ENCODE measurements around the gene TRPM4.
"Not testable (repeated sequence)": the region's sequence is repeated elsewhere in the genome, so short reads cannot be mapped to it uniquely, and the experiment has no call there.

Gene TRPM4

DNA sequence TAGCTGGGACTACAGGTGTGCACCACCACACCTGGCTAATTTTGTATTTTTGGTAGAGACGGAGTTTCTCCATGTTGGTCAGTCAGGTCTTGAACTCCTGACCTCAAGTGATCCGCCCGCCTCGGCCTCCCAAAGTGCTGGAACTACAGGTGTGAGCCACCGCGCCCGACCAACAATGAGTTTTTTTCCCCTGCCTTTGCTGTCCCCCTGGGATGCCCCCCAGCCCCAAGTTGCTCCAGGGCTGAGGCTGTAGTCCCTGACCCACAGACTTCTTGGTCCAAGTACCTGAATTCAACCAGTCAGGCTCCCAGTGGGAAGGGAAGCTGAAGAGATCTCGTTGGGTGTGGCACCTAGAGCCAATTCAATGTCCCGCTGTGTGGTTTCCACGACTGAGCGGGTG lies 66.8 kb downstream of the TRPM4 start:
- DNase-seq (ENCODE audit: low read depth in 2 of 2, low spot score in 1 of 2) = not testable (repeated sequence)

DNA sequence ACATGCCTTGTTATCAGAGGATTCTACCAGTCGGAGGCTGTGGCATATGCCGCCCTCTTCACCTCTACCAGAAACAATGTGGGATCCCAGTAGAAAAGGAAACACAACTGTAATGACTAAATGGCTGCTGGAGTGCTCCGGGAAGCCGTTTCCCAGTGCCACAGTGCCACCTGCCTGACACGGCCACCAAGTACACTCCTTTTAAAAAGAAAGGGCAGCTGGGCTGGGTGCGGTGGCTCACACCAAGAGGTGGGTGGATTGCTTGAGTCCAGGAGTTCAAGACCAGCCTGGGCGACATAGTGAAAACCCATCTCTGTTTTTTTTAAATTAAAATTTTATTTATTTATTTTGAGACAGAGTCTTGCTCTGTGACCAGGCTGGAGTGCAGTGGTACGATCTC lies 67.3 kb downstream of the TRPM4 start:
- no peak for DNase-seq (ENCODE audit: low read depth in 2 of 2, low spot score in 1 of 2)

DNA sequence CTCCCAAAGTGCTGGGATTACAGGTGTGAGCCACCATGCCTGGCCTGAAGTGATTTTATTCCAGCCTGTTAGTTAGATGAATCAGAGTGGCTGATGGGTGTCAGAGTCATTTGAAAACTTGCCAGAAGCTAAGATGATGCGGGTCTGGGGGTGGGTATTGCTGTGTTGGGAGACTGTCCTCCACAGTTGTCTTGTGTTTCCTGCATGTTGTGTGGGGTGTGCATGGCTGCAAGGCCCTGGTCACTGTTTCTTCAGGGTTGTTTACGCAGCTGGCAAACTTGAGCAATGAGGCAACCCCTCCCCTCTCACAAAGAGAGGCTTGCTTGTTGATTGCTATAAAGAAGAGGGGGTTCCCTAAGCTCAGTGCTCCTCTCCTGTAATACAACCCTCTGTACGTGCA lies 71.8 kb downstream of the TRPM4 start:
- no peak for DNase-seq (ENCODE audit: low read depth in 2 of 2, low spot score in 1 of 2)

DNA sequence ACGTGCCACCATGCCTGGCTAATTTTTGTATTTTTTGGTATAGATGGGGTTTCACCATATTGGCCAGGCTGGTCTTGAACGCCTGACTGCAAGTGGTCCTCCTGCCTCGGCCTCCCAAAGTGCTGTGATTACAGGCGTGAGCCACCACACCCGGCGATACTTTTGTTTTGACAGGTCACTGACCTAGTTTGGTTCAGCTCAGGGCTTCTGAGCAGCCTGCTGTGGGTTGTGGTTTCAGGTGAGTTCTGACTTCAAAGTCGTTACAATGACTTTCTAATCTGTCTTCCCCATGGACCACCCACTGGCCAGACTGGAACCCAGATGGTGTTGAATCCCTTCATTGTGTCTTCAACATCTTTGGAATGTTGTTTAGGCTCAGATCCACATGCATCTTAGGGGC lies 73.8 kb downstream of the TRPM4 start:
- no peak for DNase-seq (ENCODE audit: low read depth in 2 of 2, low spot score in 1 of 2)

DNA sequence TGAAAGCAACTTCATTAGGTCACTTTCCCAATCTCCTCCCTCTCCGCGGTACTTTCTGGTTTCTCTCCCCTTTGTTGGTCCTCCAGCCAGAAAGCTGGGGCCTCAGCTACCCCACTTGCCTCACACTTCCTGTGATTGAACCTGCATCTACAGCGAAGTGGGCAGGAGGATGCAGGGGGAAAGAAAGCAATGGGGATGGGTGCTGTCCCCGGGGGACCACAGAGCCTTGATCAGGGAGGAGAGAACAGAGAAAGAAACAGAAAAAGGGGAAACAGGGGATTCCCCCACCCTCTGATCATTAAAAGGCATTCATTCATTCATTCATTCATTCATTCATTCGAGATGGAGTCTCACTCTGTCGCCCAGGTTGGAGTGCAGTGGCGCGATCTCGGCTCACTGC lies 74.2 kb downstream of the TRPM4 start:
- DNase-seq (ENCODE audit: low read depth in 2 of 2, low spot score in 1 of 2) = no peak

DNA sequence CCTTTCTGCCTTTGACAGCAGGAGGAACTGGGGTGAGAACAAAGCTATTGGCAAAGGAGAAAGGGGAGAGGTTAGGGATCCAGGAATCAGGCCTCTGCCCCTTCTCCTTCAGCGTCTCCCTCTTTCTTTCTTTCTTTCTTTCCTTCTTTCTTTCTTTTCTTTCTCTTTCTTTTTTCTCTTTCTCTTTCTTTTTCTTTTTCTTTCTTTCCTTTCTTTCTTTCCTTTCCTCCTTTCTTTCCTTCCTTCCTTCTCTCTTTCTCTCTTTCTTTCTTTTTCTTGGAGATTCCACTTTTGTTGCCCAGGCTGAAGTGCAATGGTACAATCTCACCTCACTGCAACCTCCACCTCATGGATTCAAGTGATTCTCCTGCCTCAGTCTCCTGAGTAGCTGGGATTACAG lies 75.6 kb downstream of the TRPM4 start:
- DNase-seq (ENCODE audit: low read depth in 2 of 2, low spot score in 1 of 2) = no peak

DNA sequence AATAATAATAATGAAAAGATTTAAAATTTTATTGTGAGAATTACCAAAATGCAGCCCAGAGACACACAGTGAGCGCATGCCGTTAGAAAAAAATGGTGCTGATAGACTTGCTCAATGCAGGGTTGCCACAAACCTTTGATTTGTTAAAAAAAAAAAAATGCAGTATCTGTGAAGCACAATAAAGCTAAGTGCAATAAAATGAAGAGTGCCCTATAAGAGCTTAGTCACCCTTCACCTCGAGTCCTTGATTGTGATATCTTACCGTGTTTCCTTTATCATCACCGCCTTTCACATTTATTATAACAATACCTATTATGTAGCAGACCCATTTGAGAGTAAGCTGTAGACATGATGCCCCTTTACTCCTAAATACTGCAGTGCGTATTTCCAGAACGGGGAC lies 84.2 kb downstream of the TRPM4 start:
- no peak for DNase-seq (ENCODE audit: low read depth in 2 of 2, low spot score in 1 of 2)

DNA sequence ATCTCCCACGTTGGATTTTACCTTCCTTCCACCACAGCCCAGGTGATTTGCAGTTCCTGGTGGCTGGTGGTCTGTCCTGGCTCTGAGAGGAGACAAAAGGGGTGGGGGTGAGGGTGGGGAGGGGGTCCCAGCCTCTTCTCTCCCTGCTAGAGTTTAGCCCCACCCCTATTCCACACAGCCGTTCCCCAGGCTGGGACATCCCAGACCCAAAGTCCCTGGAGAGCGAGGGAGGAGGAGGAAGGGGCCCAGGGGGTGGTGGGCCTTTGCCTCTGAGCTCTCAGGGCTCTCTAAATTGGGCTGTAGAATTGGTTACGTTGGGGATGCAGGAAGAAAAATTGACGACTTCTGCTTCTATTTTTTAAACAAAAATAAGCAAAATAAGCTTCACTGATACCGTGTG lies 85.5 kb downstream of the TRPM4 start:
- DNase-seq (ENCODE audit: low read depth in 2 of 2, low spot score in 1 of 2) = no peak

DNA sequence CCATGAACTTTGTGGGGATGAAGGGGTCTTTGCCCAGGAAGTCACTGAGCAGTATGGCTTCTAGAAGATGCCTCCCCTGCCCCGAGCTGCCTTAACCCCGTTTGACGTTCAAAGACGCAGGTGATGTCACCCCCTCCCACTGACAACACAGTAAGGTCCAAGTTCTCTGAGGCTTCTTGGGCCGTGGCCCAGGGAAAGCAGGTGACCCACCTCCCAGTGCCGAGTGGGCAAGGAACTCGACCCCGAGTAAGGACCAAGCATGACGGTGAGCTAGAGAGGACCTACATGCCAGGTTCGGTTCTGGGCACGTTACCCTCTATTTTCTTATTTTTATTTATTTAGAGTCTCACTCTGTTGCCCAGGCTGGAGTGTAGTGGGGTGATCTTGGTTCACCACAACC lies 86.1 kb downstream of the TRPM4 start:
- DNase-seq (ENCODE audit: low read depth in 2 of 2, low spot score in 1 of 2) = no peak

DNA sequence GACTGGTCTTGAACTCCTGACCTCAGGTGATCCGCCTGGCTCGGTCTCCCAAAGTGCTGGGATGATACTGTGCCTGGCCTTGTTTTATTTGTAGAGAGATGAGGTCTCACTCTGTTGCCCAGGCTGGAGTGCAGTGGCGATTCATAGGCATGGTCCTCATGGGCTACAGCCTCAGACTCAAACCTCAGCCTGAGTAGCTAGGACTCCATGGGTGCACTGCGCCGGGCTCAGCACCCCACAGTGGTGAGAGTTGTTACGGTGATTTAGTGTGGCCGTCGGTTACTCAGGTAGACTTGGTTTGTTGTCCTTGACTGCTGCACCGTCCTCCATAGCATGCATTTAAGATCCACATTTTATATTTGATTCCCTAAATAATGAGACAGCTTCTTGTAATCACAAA lies 86.7 kb downstream of the TRPM4 start:
- DNase-seq (ENCODE audit: low read depth in 2 of 2, low spot score in 1 of 2) = no peak

DNA sequence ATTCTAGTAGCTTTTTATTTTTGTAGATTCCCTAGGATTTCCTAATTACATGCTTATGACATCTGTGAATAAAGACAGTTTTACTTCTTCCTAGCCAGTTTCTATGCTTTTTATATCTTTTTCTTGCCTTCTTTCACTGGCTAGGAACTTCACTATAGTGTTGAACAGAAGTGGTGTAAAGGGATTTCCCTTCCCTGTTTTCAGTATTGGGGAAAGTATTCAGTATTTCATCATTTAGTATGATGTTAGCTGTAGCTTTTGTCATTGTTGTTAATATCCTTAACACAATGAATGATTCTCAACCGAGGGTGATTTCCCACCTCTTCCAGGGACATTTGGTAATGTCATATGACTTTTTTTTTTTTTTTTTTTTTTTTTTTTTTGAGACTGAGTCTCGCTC lies 90.1 kb downstream of the TRPM4 start:
- no peak for DNase-seq (ENCODE audit: low read depth in 2 of 2, low spot score in 1 of 2)

DNA sequence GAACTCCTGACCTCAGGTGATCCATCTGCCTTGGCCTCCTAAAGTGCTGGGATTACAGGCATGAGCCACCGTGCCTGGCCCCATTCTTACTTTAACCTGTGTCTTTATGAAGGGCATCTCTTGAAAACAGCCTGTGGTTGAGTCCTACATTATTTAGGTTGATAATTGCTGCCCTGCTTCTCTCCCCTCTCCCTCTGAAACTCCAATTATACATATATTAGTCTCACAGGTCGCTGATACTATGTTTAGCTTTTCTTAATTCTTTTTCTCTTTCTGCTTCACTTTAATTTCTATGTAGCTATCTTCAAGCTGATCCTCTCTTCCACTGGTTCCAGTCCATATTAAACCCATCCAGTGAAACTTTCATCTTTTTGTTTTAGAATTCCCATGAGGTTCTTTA lies 92.3 kb downstream of the TRPM4 start:
- DNase-seq (ENCODE audit: low read depth in 2 of 2, low spot score in 1 of 2) = no peak

DNA sequence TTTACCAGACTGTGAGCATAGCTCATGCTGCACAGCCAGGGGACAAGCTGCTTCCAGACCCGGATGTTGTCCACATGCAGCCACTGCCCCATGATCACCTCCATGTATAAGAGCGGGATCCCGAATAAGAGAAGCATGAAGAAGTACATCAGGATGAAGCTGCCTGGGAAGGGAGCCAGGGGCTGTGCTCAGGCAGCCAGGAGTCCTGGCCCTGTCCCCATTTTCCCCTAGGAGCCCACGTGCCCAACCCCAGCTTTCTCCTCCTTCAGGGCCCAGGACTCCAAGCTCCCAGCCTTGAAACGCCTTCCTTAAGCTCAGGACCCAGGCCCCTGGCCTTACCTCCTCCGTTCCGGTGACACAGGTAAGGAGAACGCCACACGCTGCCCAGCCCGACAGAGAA lies 98.1 kb downstream of the TRPM4 start:
- DNase-seq (ENCODE audit: low read depth in 2 of 2, low spot score in 1 of 2) = no peak

DNA sequence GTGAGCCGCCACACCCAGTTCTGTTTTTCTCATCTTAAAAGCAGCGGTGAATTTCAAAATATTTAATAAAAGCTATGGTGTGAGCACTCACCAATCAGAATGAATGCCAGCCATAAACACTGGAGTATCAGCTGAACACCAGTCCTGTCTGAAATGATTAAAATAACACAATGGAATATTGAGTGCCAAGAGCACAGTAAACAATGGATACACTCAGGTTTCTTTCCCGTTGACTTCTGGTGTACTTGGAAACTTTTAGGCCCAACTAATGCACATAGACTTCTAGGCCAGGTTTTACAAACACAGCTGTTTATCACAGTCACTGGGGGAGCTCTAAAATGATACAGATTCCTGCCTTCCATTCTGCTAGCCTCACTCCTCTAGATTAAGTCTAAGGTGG lies 99.1 kb downstream of the TRPM4 start:
- no peak for DNase-seq (ENCODE audit: low read depth in 2 of 2, low spot score in 1 of 2)
